ENCODE data around the gene RAB11B.
"Not testable (repeated sequence)": the region's sequence is repeated elsewhere in the genome, so short reads cannot be mapped to it uniquely, and the experiment has no call there.

Gene RAB11B

GRCh38 chr19:8343483-8343844 is 46.7 kb upstream of the RAB11B start:
- ATAC-seq (ENCODE audit: insufficient read depth, low read depth) (no peak), DNase-seq (no peak)
- H3K4me3 ChIP-seq (ENCODE audit: low read depth in 1 of 2, low read length in 2 of 2) = no peak overlapping the region
- H3K27ac ChIP-seq (ENCODE audit: low read length) = no peak overlapping the region
- H3K9ac ChIP-seq (ENCODE audit: low read depth, low read length) = no peak overlapping the region
- H4K20me1 ChIP-seq (ENCODE audit: insufficient read depth, low read length) = no peaks in the 10 kb centered on the region
- H3K9me3 ChIP-seq (ENCODE audit: insufficient read depth, low read length, severe bottlenecking) = no peaks in the 10 kb centered on the region
- no peaks in the 10 kb centered on the region for H3K36me3 ChIP-seq (ENCODE audit: insufficient read depth, low read length)
- no peaks in the 10 kb centered on the region for H3K79me2 ChIP-seq (ENCODE audit: insufficient read depth, low read length)
- TF ChIP-seq EZH2 (IDR thresholded peaks at IDR 0.05; ENCODE audit: borderline replicate concordance, low read depth, low read length, severe bottlenecking) = no peak
- no peak for TF ChIP-seq CTCF (IDR thresholded peaks at IDR 0.05; ENCODE audit: borderline replicate concordance, extremely low read depth, low read length, poor library complexity, severe bottlenecking)
- H2AFZ ChIP-seq (ENCODE audit: low read depth, low read length) = no peak overlapping the region
- no peaks in the 10 kb centered on the region for H3K27me3 ChIP-seq (ENCODE audit: insufficient read depth, low read length, poor library complexity)
- no peaks in the 10 kb centered on the region for H3K4me1 ChIP-seq (ENCODE audit: insufficient read depth, low read length)
- H3K4me2 ChIP-seq (ENCODE audit: insufficient read depth, low read length) = no peak overlapping the region

GRCh38 chr19:8349629-8350372 is 40.4 kb upstream of the RAB11B start:
- H3K36me3 ChIP-seq (ENCODE audit: insufficient read depth, low read length); H3K4me3 ChIP-seq (ENCODE audit: low read depth in 1 of 2, low read length in 2 of 2); H2AFZ ChIP-seq (ENCODE audit: low read depth, low read length); ATAC-seq (ENCODE audit: insufficient read depth, low read depth); H3K9ac ChIP-seq (ENCODE audit: low read depth, low read length); H4K20me1 ChIP-seq (ENCODE audit: insufficient read depth, low read length); H3K9me3 ChIP-seq (ENCODE audit: insufficient read depth, low read length, severe bottlenecking); H3K79me2 ChIP-seq (ENCODE audit: insufficient read depth, low read length); H3K4me1 ChIP-seq (ENCODE audit: insufficient read depth, low read length); H3K27ac ChIP-seq (ENCODE audit: low read length); H3K4me2 ChIP-seq (ENCODE audit: insufficient read depth, low read length); H3K27me3 ChIP-seq (ENCODE audit: insufficient read depth, low read length, poor library complexity); DNase-seq: not testable (repeated sequence)

- H3K9ac ChIP-seq (ENCODE audit: low read depth, low read length) = no peak overlapping the region
- H3K9me3 ChIP-seq (ENCODE audit: insufficient read depth, low read length, severe bottlenecking) = no peaks in the 10 kb centered on the region
- H3K27ac ChIP-seq (ENCODE audit: low read length) = no peak overlapping the region
- peaks cover 6% of the 10 kb centered on the region for H3K4me1 ChIP-seq (ENCODE audit: insufficient read depth, low read length)
- peaks cover 3% of the 10 kb centered on the region; the same call in 1 of the 2 replicates for H4K20me1 ChIP-seq (ENCODE audit: insufficient read depth, low read length)
- H3K79me2 ChIP-seq (ENCODE audit: insufficient read depth, low read length) = no peaks in the 10 kb centered on the region
- no peak overlapping the region for H2AFZ ChIP-seq (ENCODE audit: low read depth, low read length)
- H3K4me3 ChIP-seq (ENCODE audit: low read depth in 1 of 2, low read length in 2 of 2) = no peak overlapping the region
- TF ChIP-seq CTCF (IDR thresholded peaks at IDR 0.05; ENCODE audit: borderline replicate concordance, extremely low read depth, low read length, poor library complexity, severe bottlenecking) (no peak), EZH2 (IDR thresholded peaks at IDR 0.05; ENCODE audit: borderline replicate concordance, low read depth, low read length, severe bottlenecking) (no peak)
- no peak overlapping the region for H3K4me2 ChIP-seq (ENCODE audit: insufficient read depth, low read length)
- H3K36me3 ChIP-seq (ENCODE audit: insufficient read depth, low read length) = no peaks in the 10 kb centered on the region
- ATAC-seq (ENCODE audit: insufficient read depth, low read depth) = no peak
- no peak for DNase-seq
- H3K27me3 ChIP-seq (ENCODE audit: insufficient read depth, low read length, poor library complexity) = no peaks in the 10 kb centered on the region
These were observed 37.9 kb upstream of the RAB11B start for GRCh38 chr19:8352134-8352827.

GRCh38 chr19:8352845-8353244 is 37.3 kb upstream of the RAB11B start:
- not testable (repeated sequence) for H3K9me3 ChIP-seq (ENCODE audit: insufficient read depth, low read length, severe bottlenecking); H3K36me3 ChIP-seq (ENCODE audit: insufficient read depth, low read length); H3K4me3 ChIP-seq (ENCODE audit: low read depth in 1 of 2, low read length in 2 of 2); H3K27me3 ChIP-seq (ENCODE audit: insufficient read depth, low read length, poor library complexity); ATAC-seq (ENCODE audit: insufficient read depth, low read depth); H3K4me1 ChIP-seq (ENCODE audit: insufficient read depth, low read length); H3K79me2 ChIP-seq (ENCODE audit: insufficient read depth, low read length); H3K4me2 ChIP-seq (ENCODE audit: insufficient read depth, low read length); H3K9ac ChIP-seq (ENCODE audit: low read depth, low read length); H2AFZ ChIP-seq (ENCODE audit: low read depth, low read length); H3K27ac ChIP-seq (ENCODE audit: low read length); DNase-seq; H4K20me1 ChIP-seq (ENCODE audit: insufficient read depth, low read length)
